ENCODE results near the gene ZNF655.
"Not testable (repeated sequence)": the region's sequence is repeated elsewhere in the genome, so short reads cannot be mapped to it uniquely, and the experiment has no call there.

The ZNF655 gene

GRCh38 chr7:99560834-99561736 is 2.6 kb downstream of the ZNF655 start:
- no peak for DNase-seq

GRCh38 chr7:99561737-99562051 is 3.3 kb downstream of the ZNF655 start:
- no peak for DNase-seq

- DNase-seq, result no peak
These were observed 3.8 kb downstream of the ZNF655 start for GRCh38 chr7:99562114-99562784.

GRCh38 chr7:99562832-99563231 is 4.4 kb downstream of the ZNF655 start:
- no peak for DNase-seq

GRCh38 chr7:99563650-99564049 is 5.2 kb downstream of the ZNF655 start:
- no peak for DNase-seq

- DNase-seq, result not testable (repeated sequence)
These were observed 10.3 kb downstream of the ZNF655 start for GRCh38 chr7:99568770-99569169.

- DNase-seq, result no peak
These were observed 13.3 kb downstream of the ZNF655 start for GRCh38 chr7:99571768-99572167.

- no peak for DNase-seq
These were observed 14.8 kb downstream of the ZNF655 start for GRCh38 chr7:99573257-99573656.

GRCh38 chr7:99576251-99576650 is 17.8 kb downstream of the ZNF655 start:
- DNase-seq, result no peak

- no peak for DNase-seq
These were observed 21.0 kb downstream of the ZNF655 start for GRCh38 chr7:99579281-99579955.

- DNase-seq, result peak; percentile 46
These were observed 21.7 kb downstream of the ZNF655 start for GRCh38 chr7:99579956-99580777.

- DNase-seq, result not testable (repeated sequence)
These were observed 22.4 kb downstream of the ZNF655 start for GRCh38 chr7:99580778-99581332.

GRCh38 chr7:99588868-99589267 is 30.4 kb downstream of the ZNF655 start:
- DNase-seq, result no peak

- no peak for DNase-seq
These were observed 36.7 kb downstream of the ZNF655 start for GRCh38 chr7:99594948-99595745.

GRCh38 chr7:99596408-99596955 is 38.0 kb downstream of the ZNF655 start:
- no peak for DNase-seq

GRCh38 chr7:99597762-99598501 is 39.5 kb downstream of the ZNF655 start, which contains the start of gene TMEM225B:
Gene TMEM225B (plus strand): TSS chr7:99598267. CDS start chr7:99604389, 6,122 bp downstream.
- DNase-seq, result no peak

- no peak for DNase-seq
These were observed 41.4 kb downstream of the ZNF655 start for GRCh38 chr7:99599836-99600235.

- no peak for DNase-seq
These were observed 43.3 kb downstream of the ZNF655 start for GRCh38 chr7:99601656-99602310.

GRCh38 chr7:99605527-99605926 is 47.1 kb downstream of the ZNF655 start:
- no peak for DNase-seq

GRCh38 chr7:99606531-99606930 is 48.1 kb downstream of the ZNF655 start:
- no peak for DNase-seq

All from NCI-H748 treated with DMSO at 0.1 percent for 48 hours (cell line).